H1 (cell line): Measurements from ENCODE around the gene MEF2D. TPM values are rescaled to one million over a fixed set of nuclear protein-coding genes. Genes with fewer than 3 reads are reported as not detected.

Experiments used
- CTCF ChIA-PET: fragments of 300-600 bp; sonication (Branson Sonifier 250); formaldehyde crosslinking; loops from one replicate; lab custom pipeline; 2021; ENCODE audit not compliant: partially characterized antibody; lab: Charles Lee
- POLR2A ChIA-PET: fragments of 300-600 bp; sonication (Branson Sonifier 250); formaldehyde crosslinking; loops from one replicate; lab custom pipeline; 2021; ENCODE audit warnings: inconsistent platforms; ENCODE audit not compliant: partially characterized antibody; lab: Charles Lee
- DNase-seq, 2 experiments: peaks; one replicate each; pipeline versions ENCODE4 v3.0.0 to v3.0.0-alpha.2; 2010 to 2022; ENCODE audit warnings: low spot score in 2 of 2, low read depth in 1 of 2, mixed read lengths in 1 of 2
- FAIRE-seq: peaks from 2 replicates; lab custom pipeline; 2011; peaks lifted over from hg19 to GRCh38; lab: Jason Lieb, UNC
- H2AFZ ChIP-seq: 2 replicates; pipeline ENCODE4 v1.8.1; 2012; ENCODE audit warnings: low read length, inconsistent platforms
- H2AK5ac ChIP-seq: 2 replicates; pipeline ENCODE4 v1.6.1; 2013; ENCODE audit warnings: low read depth, low read length
- H2BK120ac ChIP-seq: replicated peaks from 2 replicates; pipeline ENCODE3; 2013; ENCODE audit warnings: low read depth, low read length, inconsistent platforms
- H2BK12ac ChIP-seq: 2 replicates; pipeline ENCODE4 v1.6.1; 2013; ENCODE audit warnings: low read depth, low read length
- H2BK15ac ChIP-seq: 2 replicates; pipeline ENCODE4 v1.6.1; 2013; ENCODE audit warnings: low read length
- H2BK20ac ChIP-seq: 2 replicates; pipeline ENCODE4 v1.6.1; 2013; ENCODE audit warnings: low read length
- H2BK5ac ChIP-seq: 2 replicates; pipeline ENCODE4 v1.6.1; 2013; ENCODE audit warnings: low read depth, low read length
- H3K14ac ChIP-seq: 2 replicates; pipeline ENCODE4 v1.6.1; 2013; ENCODE audit warnings: inconsistent platforms; ENCODE audit not compliant: insufficient read length
- H3K18ac ChIP-seq: 2 replicates; pipeline ENCODE4 v1.6.1; 2013; ENCODE audit warnings: low read length; ENCODE audit errors: extremely low read depth
- H3K23ac ChIP-seq: 2 replicates; pipeline ENCODE4 v1.6.1; 2013; ENCODE audit warnings: inconsistent platforms; ENCODE audit not compliant: insufficient read length
- H3K23me2 ChIP-seq: 2 replicates; pipeline ENCODE4 v1.6.1; 2013; ENCODE audit warnings: low read depth, low read length
- H3K27ac ChIP-seq: 2 replicates; pipeline ENCODE4 v1.6.1; 2011; ENCODE audit warnings: low read depth, low read length, inconsistent platforms
- H3K27me3 ChIP-seq, 4 experiments: replicated peaks in 1 of 4; 1 replicate in 1 of 4; 2 replicates in 3 of 4; pipeline versions ENCODE4 v1.6.1 to v1.8.1; 2011 to 2013; ENCODE audit warnings: low read length in 3 of 4, mild to moderate bottlenecking in 3 of 4, inconsistent platforms in 2 of 4, mixed read lengths in 2 of 4, moderate library complexity in 1 of 4; ENCODE audit not compliant: control insufficient read depth in 3 of 4, insufficient read depth in 3 of 4; ENCODE audit errors: extremely low read depth in 1 of 4
- H3K36me3 ChIP-seq, 4 experiments: 2 replicates each; pipeline versions ENCODE4 v1.6.1 to v1.8.1; 2011 to 2013; ENCODE audit warnings: mild to moderate bottlenecking in 4 of 4, low read length in 3 of 4, moderate library complexity in 2 of 4, control low read depth in 1 of 4, inconsistent platforms in 1 of 4; ENCODE audit not compliant: insufficient read depth in 4 of 4, control insufficient read depth in 2 of 4
- H3K4ac ChIP-seq: replicated peaks from 2 replicates; pipeline ENCODE3; 2013; ENCODE audit warnings: low read length, low read depth, mixed read lengths, inconsistent platforms; ENCODE audit not compliant: insufficient read length
- H3K4me1 ChIP-seq, 4 experiments: replicated peaks in 1 of 4; 1 replicate in 1 of 4; 2 replicates in 3 of 4; pipeline versions ENCODE4 v1.6.1 to v1.8.1; 2011 to 2013; ENCODE audit warnings: low read length in 3 of 4, inconsistent platforms in 2 of 4, mixed read lengths in 1 of 4; ENCODE audit not compliant: insufficient read depth in 4 of 4, control insufficient read depth in 3 of 4
- H3K4me2 ChIP-seq, 2 experiments: 2 replicates each; pipeline versions ENCODE4 v1.6.1 to v1.8.1; 2011 to 2013; ENCODE audit warnings: low read depth in 2 of 2, low read length in 2 of 2, control low read depth in 1 of 2, inconsistent platforms in 1 of 2, mild to moderate bottlenecking in 1 of 2; ENCODE audit not compliant: insufficient read depth in 1 of 2
- H3K4me3 ChIP-seq, 4 experiments: fragments of 200-600, 300-600 bp in 1 of 4; sonication (generic), shearing (Covaris generic), sonication (Bioruptor Twin) in 1 of 4; 2 replicates each; pipeline versions ENCODE4 v1.5.1 to v1.8.1; 2011 to 2016; ENCODE audit warnings: low read length in 4 of 4, low read depth in 3 of 4, control low read depth in 2 of 4, inconsistent platforms in 2 of 4, mild to moderate bottlenecking in 2 of 4, mixed read lengths in 1 of 4, moderate library complexity in 1 of 4; ENCODE audit not compliant: insufficient read depth in 2 of 4; ENCODE audit errors: extremely low read depth in 1 of 4
- H3K56ac ChIP-seq: replicated peaks from 2 replicates; pipeline ENCODE3; 2013; ENCODE audit warnings: low read depth, mild to moderate bottlenecking, mixed read lengths, low read length, inconsistent platforms; ENCODE audit not compliant: insufficient read length
- H3K79me1 ChIP-seq: 2 replicates; pipeline ENCODE4 v1.6.1; 2013; ENCODE audit warnings: low read depth, low read length, control low read depth
- H3K79me2 ChIP-seq, 2 experiments: 2 replicates each; pipeline versions ENCODE4 v1.6.1 to v1.8.1; 2012 to 2013; ENCODE audit warnings: low read length in 2 of 2, mild to moderate bottlenecking in 2 of 2, inconsistent platforms in 1 of 2; ENCODE audit not compliant: insufficient read depth in 2 of 2, control insufficient read depth in 1 of 2
- H3K9ac ChIP-seq, 4 experiments: replicated peaks in 1 of 4; 1 replicate in 1 of 4; 2 replicates in 3 of 4; pipeline versions ENCODE4 v1.6.1 to v1.8.1; 2011 to 2013; ENCODE audit warnings: low read depth in 3 of 4, low read length in 3 of 4, control low read depth in 2 of 4, mild to moderate bottlenecking in 2 of 4, moderate library complexity in 2 of 4, inconsistent platforms in 1 of 4; ENCODE audit errors: extremely low read depth in 1 of 4
- H3K9me3 ChIP-seq, 2 experiments: 2 replicates each; pipeline versions ENCODE4 v1.6.1 to v1.8.1; 2012 to 2013; ENCODE audit warnings: mild to moderate bottlenecking in 2 of 2, moderate library complexity in 2 of 2, control low read depth in 1 of 2, inconsistent platforms in 1 of 2, low read depth in 1 of 2, low read length in 1 of 2, mixed read lengths in 1 of 2; ENCODE audit not compliant: insufficient read depth in 2 of 2
- H4K20me1 ChIP-seq, 2 experiments: replicated peaks in 1 of 2; 2 replicates each; pipeline versions ENCODE3 to v1.8.1; 2011 to 2013; ENCODE audit warnings: inconsistent platforms in 2 of 2, low read length in 2 of 2, mild to moderate bottlenecking in 1 of 2; ENCODE audit not compliant: insufficient read depth in 2 of 2, control insufficient read depth in 1 of 2
- H4K5ac ChIP-seq: 2 replicates; pipeline ENCODE4 v1.6.1; 2013; ENCODE audit warnings: low read length, low read depth, mixed read lengths, inconsistent platforms; ENCODE audit not compliant: insufficient read length
- H4K8ac ChIP-seq: 2 replicates; pipeline ENCODE4 v1.8.0; 2013; ENCODE audit warnings: mild to moderate bottlenecking, moderate library complexity, low read length, inconsistent platforms; ENCODE audit not compliant: insufficient read depth; ENCODE audit errors: extremely low read depth
- H4K91ac ChIP-seq: replicated peaks from 2 replicates; pipeline ENCODE3; 2013; ENCODE audit warnings: low read length, mixed read lengths, inconsistent platforms; ENCODE audit not compliant: insufficient read length
- EGR1 ChIP-seq: IDR thresholded peaks from 2 replicates; pipeline ENCODE4 v1.6.1; 2011; ENCODE audit warnings: low read depth, low read length, borderline replicate concordance
- EP300 ChIP-seq, 2 experiments: IDR thresholded peaks; 1 replicate in 1 of 2; 2 replicates in 1 of 2; pipeline ENCODE4 v1.6.1; 2011 to 2012; ENCODE audit warnings: low read depth in 2 of 2, low read length in 2 of 2, mild to moderate bottlenecking in 2 of 2, borderline replicate concordance in 1 of 2, inconsistent platforms in 1 of 2, moderate library complexity in 1 of 2
- GABPA ChIP-seq: IDR thresholded peaks from 2 replicates; pipeline ENCODE4 v1.6.1; 2011; ENCODE audit warnings: mild to moderate bottlenecking, low read length, moderate library complexity, borderline replicate concordance; ENCODE audit not compliant: insufficient read depth
- KDM1A ChIP-seq: fragments of 200-600, 300-600 bp; sonication (generic); IDR thresholded peaks from 2 replicates; pipeline ENCODE4 v1.7.1; 2016; ENCODE audit warnings: mild to moderate bottlenecking, low read length, borderline replicate concordance
- MAFK ChIP-seq: IDR thresholded peaks from 2 replicates; pipeline ENCODE4 v1.6.1; 2012; ENCODE audit warnings: low read depth, mild to moderate bottlenecking, improper control_type of control experiment, low read length
- POLR2A ChIP-seq, 2 experiments: IDR thresholded peaks; 1 replicate in 1 of 2; 2 replicates in 1 of 2; pipeline ENCODE4 v1.6.1; 2011; ENCODE audit warnings: low read depth in 2 of 2, low read length in 2 of 2, mild to moderate bottlenecking in 2 of 2; ENCODE audit errors: control extremely low read depth in 1 of 2
- RBBP5 ChIP-seq: IDR thresholded peaks from 2 replicates; pipeline ENCODE4 v1.7.1; 2012; ENCODE audit warnings: low read depth, mild to moderate bottlenecking, inconsistent platforms, low read length, moderate library complexity, borderline replicate concordance
- SIX5 ChIP-seq: IDR thresholded peaks from 2 replicates; pipeline ENCODE4 v1.6.1; 2011; ENCODE audit warnings: mild to moderate bottlenecking, low read depth, low read length
- SP2 ChIP-seq: IDR thresholded peaks from 2 replicates; pipeline ENCODE4 v1.6.1; 2012; ENCODE audit warnings: mild to moderate bottlenecking, low read length, inconsistent platforms
- WGBS, 2 experiments: shearing (Covaris generic) in 1 of 2; methylation state at CpG; one replicate each; pipeline versions ENCODE4 v1.1.6 to v1.1.7; 2013 to 2015; ENCODE audit warnings: low lambda C conversion rate in 2 of 2, mixed read lengths in 2 of 2, inconsistent platforms in 1 of 2, low coverage in 1 of 2, missing lambda C conversion rate in 1 of 2; ENCODE audit not compliant: insufficient replicate concordance in 2 of 2, insufficient coverage in 1 of 2, insufficient read length in 1 of 2; ENCODE audit errors: extremely low coverage in 1 of 2, missing lambda C conversion rate in 1 of 2; 5-methylcytosine and 5-hydroxymethylcytosine counted together
- polyA plus RNA-seq, 7 experiments: library from polyadenylated mRNA; depleted of rRNA in 3 of 7; stranded (reverse) in 5 of 7; unstranded in 2 of 7; fragments of >200 nt in 5 of 7; fragments of 200-250 nt in 2 of 7; gene quantifications; 1 replicate in 5 of 7; 2 replicates in 1 of 7; 4 replicates in 1 of 7; pipeline versions ENCODE4 v1.2.1 to v1.2.3, GENCODE V29; 2011 to 2013; ENCODE audit warnings: missing spikeins in 2 of 7, mixed read lengths in 2 of 7
- total RNA-seq: library from RNA; stranded (reverse); fragmentation: NEBNext Ultra II Directional; extraction: Animal tissue kit (Norgen Biotek cat#: 25700); gene quantifications from 2 replicates; pipeline ENCODE4 v1.2.1, GENCODE V29; 2021
- TF ChIP-seq, protein P1 (sequence below): IDR thresholded peaks from 2 replicates; pipeline ENCODE4 v1.6.1; 2011; ENCODE audit warnings: low read depth, mild to moderate bottlenecking, low read length; ENCODE audit not compliant: insufficient read depth
- TF ChIP-seq, protein P2 (sequence below): IDR thresholded peaks from 2 replicates; pipeline ENCODE4 v1.6.1; 2011; ENCODE audit warnings: low read length, improper control_type of control experiment
- TF ChIP-seq, protein P3 (sequence below): IDR thresholded peaks from 2 replicates; pipeline ENCODE4 v1.6.1; 2012; ENCODE audit warnings: inconsistent platforms

The MEF2D gene
- total and polyA plus RNA-seq, 2 of the 8 experiments (the other 6 are each of a cell fraction or from before 2014, with no cell fraction given), result 17.3 to 20.3 TPM

DNA sequence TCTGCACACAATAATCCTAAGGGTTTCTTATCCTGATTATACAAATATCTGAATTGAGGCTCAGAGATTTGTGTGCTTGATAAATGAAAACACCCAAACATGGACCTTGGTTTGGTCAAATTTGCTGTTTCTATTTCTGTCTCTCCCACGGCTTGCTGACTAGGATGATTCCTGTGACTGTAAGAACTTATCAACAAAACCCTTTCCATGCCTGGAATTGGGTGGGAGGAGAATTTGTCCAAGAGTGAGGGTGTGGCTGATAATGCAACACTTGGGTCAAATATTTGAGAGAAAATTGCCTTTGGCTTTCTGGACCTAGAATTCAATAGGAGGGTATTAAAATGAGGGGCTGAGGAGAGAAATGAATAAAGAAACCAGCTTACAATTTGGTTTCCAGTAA is 83.6 kb downstream of the MEF2D start:
- Histone ChIP-seq H2BK120ac (no peak overlapping the region), H3K23me2 (peaks cover 6% of the 10 kb centered on the region), H3K4me2 (no peak overlapping the region), H4K5ac (no peak overlapping the region), H2BK12ac (no peak overlapping the region), H3K23ac (no peak overlapping the region), H2BK15ac (no peak overlapping the region), H2BK5ac (no peak overlapping the region), H3K27me3 (peaks cover 13 to 30% (median 24%) of the 10 kb centered on the region in 4 experiments), H3K56ac (no peak overlapping the region), H3K27ac (no peak overlapping the region), H3K14ac (no peak overlapping the region), H3K9me3 (no peaks in the 10 kb centered on the region), H2BK20ac (no peak overlapping the region), H3K4me3 (no peak overlapping the region), H4K91ac (no peak overlapping the region), H3K36me3 (no peaks in the 10 kb centered on the region)
- 86% methylated on average over 1 of the region's 1 CpG; no CpG with 5 or more reads in 1 of the 2 experiments for WGBS, 2 experiments
- ChIA-PET POLR2A (interaction anchor here (1.1 to 2.2 kb wide), 2 partner anchors 13 to 28 kb away, joined by 6 read pairs; no protein-coding TSS in a partner anchor), CTCF (interaction anchor here (1.1 to 16.8 kb wide), 6 partner anchors 15 to 132 kb away, joined by 3 to 517 read pairs (median 48); no protein-coding TSS in a partner anchor)
- no peak for DNase-seq
- TF ChIP-seq SIX5 (no peak), RBBP5 (no peak), MAFK (no peak), SP2 (no peak), EP300 (IDR thresholded peaks at IDR 0.05; ENCODE audit: borderline replicate concordance in 1 of 2, low read depth in 2 of 2, low read length in 2 of 2) (no peak), KDM1A (no peak), EGR1 (no peak), POLR2A (IDR thresholded peaks at IDR 0.05; ENCODE audit: control extremely low read depth in 1 of 2, low read depth in 2 of 2, low read length in 2 of 2) (no peak), GABPA (no peak)
- TF ChIP-seq, protein P1, sequence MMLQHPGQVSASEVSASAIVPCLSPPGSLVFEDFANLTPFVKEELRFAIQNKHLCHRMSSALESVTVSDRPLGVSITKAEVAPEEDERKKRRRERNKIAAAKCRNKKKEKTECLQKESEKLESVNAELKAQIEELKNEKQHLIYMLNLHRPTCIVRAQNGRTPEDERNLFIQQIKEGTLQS, result no peak
- TF ChIP-seq, protein P2, sequence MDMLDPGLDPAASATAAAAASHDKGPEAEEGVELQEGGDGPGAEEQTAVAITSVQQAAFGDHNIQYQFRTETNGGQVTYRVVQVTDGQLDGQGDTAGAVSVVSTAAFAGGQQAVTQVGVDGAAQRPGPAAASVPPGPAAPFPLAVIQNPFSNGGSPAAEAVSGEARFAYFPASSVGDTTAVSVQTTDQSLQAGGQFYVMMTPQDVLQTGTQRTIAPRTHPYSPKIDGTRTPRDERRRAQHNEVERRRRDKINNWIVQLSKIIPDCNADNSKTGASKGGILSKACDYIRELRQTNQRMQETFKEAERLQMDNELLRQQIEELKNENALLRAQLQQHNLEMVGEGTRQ, result no peak
- TF ChIP-seq, protein P3, sequence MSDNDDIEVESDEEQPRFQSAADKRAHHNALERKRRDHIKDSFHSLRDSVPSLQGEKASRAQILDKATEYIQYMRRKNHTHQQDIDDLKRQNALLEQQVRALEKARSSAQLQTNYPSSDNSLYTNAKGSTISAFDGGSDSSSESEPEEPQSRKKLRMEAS, result no peak
- TF ChIP-seq, all 59 proteins: peak for 0
- Histone ChIP-seq H3K4ac (no peak overlapping the region), H3K18ac (no peak overlapping the region), H4K8ac (no peak overlapping the region), H3K9ac (no peak overlapping the region), H4K20me1 (peaks cover 0 to 5% of the 10 kb centered on the region in 2 experiments), H3K79me1 (no peaks in the 10 kb centered on the region), H2AFZ (no peak overlapping the region), H3K4me1 (peaks cover 5 to 21% (median 13%) of the 10 kb centered on the region in 4 experiments), H3K79me2 (no peaks in the 10 kb centered on the region), H2AK5ac (no peak overlapping the region)
- FAIRE-seq, result no peak
